NCI-H2171 treated with DMSO at 0.1 percent for 48 hours (cell line): ENCODE data around the gene ABHD12B.
"Not testable (repeated sequence)": the region's sequence is repeated elsewhere in the genome, so short reads cannot be mapped to it uniquely, and the experiment has no call there.

Source experiments
- DNase-seq: peaks from one replicate; lab custom pipeline; 2025; lab: John Stamatoyannopoulos, UW

Gene ABHD12B

GRCh38 chr14:50935126-50936015 lies 63.5 kb downstream of the ABHD12B start:
- DNase-seq: no peak

- no peak for DNase-seq
Observed at GRCh38 chr14:50936016-50936340, 64.1 kb downstream of the ABHD12B start.

GRCh38 chr14:50936882-50937281 lies 65.0 kb downstream of the ABHD12B start:
- no peak for DNase-seq

- no peak for DNase-seq
Observed at GRCh38 chr14:50937325-50937724, 65.5 kb downstream of the ABHD12B start.

- no peak for DNase-seq
Observed at GRCh38 chr14:50937800-50938199, 65.9 kb downstream of the ABHD12B start.

- no peak for DNase-seq
Observed at GRCh38 chr14:50941151-50941550, 69.3 kb downstream of the ABHD12B start.

- not testable (repeated sequence) for DNase-seq
Observed at GRCh38 chr14:50941638-50942037, 69.8 kb downstream of the ABHD12B start.

- no peak for DNase-seq
Observed at GRCh38 chr14:50943261-50943942, 71.5 kb downstream of the ABHD12B start.

GRCh38 chr14:50943943-50944646 lies 72.2 kb downstream of the ABHD12B start, which contains the start of gene PYGL:
TSS of gene PYGL (minus strand) at chr14:50944483. CDS start at chr14:50944403, 80 bp downstream.
- no peak for DNase-seq

DNA sequence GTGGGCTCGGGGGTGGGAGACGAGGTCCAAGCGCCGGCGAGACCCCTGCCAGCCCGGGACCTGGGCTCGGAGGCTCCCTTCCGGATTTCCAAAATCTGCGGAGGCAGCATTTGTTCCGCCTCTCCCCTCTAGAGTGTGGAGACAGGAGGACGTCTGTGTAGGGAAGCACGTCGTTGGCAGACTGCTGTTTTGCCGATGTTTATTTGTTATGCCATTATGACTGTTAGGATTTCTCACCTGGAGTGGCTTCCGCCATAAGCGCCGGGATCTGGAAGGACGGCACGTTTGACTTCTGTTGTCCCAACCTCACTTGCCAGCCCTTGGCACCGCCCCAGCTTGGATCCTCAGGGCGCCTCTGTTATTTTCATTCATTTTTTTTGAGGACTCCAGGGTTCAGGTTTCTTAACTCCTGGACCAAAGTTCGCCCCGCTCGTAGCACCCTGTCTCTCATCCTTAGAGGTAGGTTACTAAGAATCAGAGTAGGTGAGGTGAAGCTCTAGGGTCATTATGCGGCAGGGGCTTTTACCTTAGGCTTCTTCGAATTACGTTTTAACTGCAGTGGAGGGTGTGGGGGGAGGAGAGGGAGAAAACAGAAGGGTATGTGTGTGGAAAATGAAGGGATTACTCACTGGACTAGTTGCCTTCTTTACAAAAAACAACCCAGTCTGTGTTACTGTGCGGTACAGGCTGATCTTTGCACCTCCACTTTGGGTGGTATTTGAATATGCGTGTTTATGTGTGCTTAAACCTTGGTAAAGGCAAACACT lies 73.0 kb downstream of the ABHD12B start:
- peak; percentile 77 for DNase-seq

- no peak for DNase-seq
Observed at GRCh38 chr14:50946234-50946935, 74.5 kb downstream of the ABHD12B start.

- no peak for DNase-seq
Observed at GRCh38 chr14:50947446-50947845, 75.6 kb downstream of the ABHD12B start.

GRCh38 chr14:50948205-50948604 lies 76.4 kb downstream of the ABHD12B start:
- DNase-seq: no peak

- DNase-seq: no peak
Observed at GRCh38 chr14:50951032-50951431, 79.2 kb downstream of the ABHD12B start.

GRCh38 chr14:50953502-50953901 lies 81.6 kb downstream of the ABHD12B start:
- no peak for DNase-seq
